ENCODE data around the gene SCRG1. TPM values are rescaled to one million over a fixed set of nuclear protein-coding genes. Genes with fewer than 3 reads are reported as not detected.

The SCRG1 gene
- polyA plus RNA-seq, 3 donors from 2014 or later = 0.04 TPM; not detected in 2

- H3K27me3 Mint-ChIP-seq (ENCODE audit: low read depth in 3 of 3) = peaks cover 3 to 13% (median 7%) of the 10 kb centered on the region in 3 donors
- H3K4me1 Mint-ChIP-seq = peaks cover 11% of the 10 kb centered on the region in 2 donors
- H3K27ac Mint-ChIP-seq = peak overlapping the region in 2 of 6 donors; percentile 30 to 50
- no peaks in the 10 kb centered on the region for H3K36me3 Mint-ChIP-seq
- DNase-seq = no peak
- H3K9me3 Mint-ChIP-seq = no peaks in the 10 kb centered on the region
- H3K4me3 Mint-ChIP-seq = no peak overlapping the region
Observed at GRCh38 chr4:173365359-173365996, 33.4 kb downstream of the SCRG1 start.

GRCh38 chr4:173362666-173363065 lies 36.2 kb downstream of the SCRG1 start:
- Mint-ChIP-seq H3K27ac (no peak overlapping the region), H3K36me3 (no peaks in the 10 kb centered on the region), H3K27me3 (ENCODE audit: low read depth in 3 of 3) (peaks cover 0 to 3% (median 2%) of the 10 kb centered on the region in 3 donors), H3K4me1 (peaks cover 7 to 9% of the 10 kb centered on the region in 2 donors), H3K4me3 (no peak overlapping the region), H3K9me3 (no peaks in the 10 kb centered on the region)
- DNase-seq = no peak

GRCh38 chr4:173360587-173361221 lies 38.2 kb downstream of the SCRG1 start:
- Mint-ChIP-seq H3K27ac (no peak overlapping the region), H3K4me3 (no peak overlapping the region), H3K36me3 (no peaks in the 10 kb centered on the region), H3K4me1 (peaks cover 7 to 8% of the 10 kb centered on the region in 2 donors), H3K27me3 (ENCODE audit: low read depth in 3 of 3) (peaks cover 0 to 3% (median 2%) of the 10 kb centered on the region in 3 donors), H3K9me3 (no peaks in the 10 kb centered on the region)
- DNase-seq = no peak

- Mint-ChIP-seq H3K36me3 (no peaks in the 10 kb centered on the region), H3K9me3 (no peaks in the 10 kb centered on the region), H3K4me3 (no peak overlapping the region), H3K27ac (no peak overlapping the region), H3K4me1 (peaks cover 5 to 7% of the 10 kb centered on the region in 2 donors), H3K27me3 (ENCODE audit: low read depth in 3 of 3) (peaks cover 0 to 2% (median 2%) of the 10 kb centered on the region in 3 donors)
- DNase-seq = no peak
Observed at GRCh38 chr4:173357939-173358338, 41.0 kb downstream of the SCRG1 start.

- no peak overlapping the region for H3K4me3 Mint-ChIP-seq
- no peak for DNase-seq
Observed at GRCh38 chr4:173347467-173347866, 51.4 kb downstream of the SCRG1 start.

GRCh38 chr4:173346074-173346473 lies 52.8 kb downstream of the SCRG1 start:
- Mint-ChIP-seq H3K4me1 (no peaks in the 10 kb centered on the region), H3K36me3 (no peaks in the 10 kb centered on the region), H3K27ac (no peak overlapping the region), H3K9me3 (no peaks in the 10 kb centered on the region), H3K4me3 (no peak overlapping the region), H3K27me3 (ENCODE audit: low read depth in 3 of 3) (peaks cover 0 to 2% (median 1%) of the 10 kb centered on the region in 3 donors)
- no peak for DNase-seq

More at GRCh38 chr4:173347467-173347866, 51.4 kb downstream of the SCRG1 start:
- no peaks in the 10 kb centered on the region for H3K4me1 Mint-ChIP-seq
- H3K27me3 Mint-ChIP-seq (ENCODE audit: low read depth in 3 of 3) = peaks cover 0 to 5% (median 1%) of the 10 kb centered on the region in 3 donors
- no peaks in the 10 kb centered on the region for H3K9me3 Mint-ChIP-seq
- H3K27ac Mint-ChIP-seq = no peak overlapping the region
- no peaks in the 10 kb centered on the region for H3K36me3 Mint-ChIP-seq

GRCh38 chr4:173345648-173346047 lies 53.3 kb downstream of the SCRG1 start:
- no peak overlapping the region for H3K4me3 Mint-ChIP-seq
- H3K27ac Mint-ChIP-seq = no peak overlapping the region
- H3K27me3 Mint-ChIP-seq (ENCODE audit: low read depth in 3 of 3) = peaks cover 0 to 2% (median 1%) of the 10 kb centered on the region in 3 donors
- H3K36me3 Mint-ChIP-seq = no peaks in the 10 kb centered on the region
- no peak for DNase-seq
- no peaks in the 10 kb centered on the region for H3K4me1 Mint-ChIP-seq
- H3K9me3 Mint-ChIP-seq = no peaks in the 10 kb centered on the region

GRCh38 chr4:173343832-173344397 lies 55.0 kb downstream of the SCRG1 start:
- no peaks in the 10 kb centered on the region for H3K9me3 Mint-ChIP-seq
- no peak overlapping the region for H3K27ac Mint-ChIP-seq
- no peaks in the 10 kb centered on the region for H3K4me1 Mint-ChIP-seq
- no peaks in the 10 kb centered on the region for H3K36me3 Mint-ChIP-seq
- H3K27me3 Mint-ChIP-seq (ENCODE audit: low read depth in 3 of 3) = peaks cover 0 to 2% (median 1%) of the 10 kb centered on the region in 3 donors
- H3K4me3 Mint-ChIP-seq = no peak overlapping the region
- DNase-seq = no peak

- Mint-ChIP-seq H3K9me3 (no peaks in the 10 kb centered on the region), H3K36me3 (peaks cover 0 to 6% (median 0%) of the 10 kb centered on the region in 3 donors), H3K27me3 (ENCODE audit: low read depth in 3 of 3) (peaks cover 12 to 19% (median 19%) of the 10 kb centered on the region in 3 donors), H3K4me1 (peaks cover 21 to 27% of the 10 kb centered on the region in 2 donors), H3K27ac (no peak overlapping the region), H3K4me3 (no peak overlapping the region)
- no peak for DNase-seq
Observed at GRCh38 chr4:173337463-173337862, 61.5 kb downstream of the SCRG1 start.

GRCh38 chr4:173334891-173335752 lies 63.8 kb downstream of the SCRG1 start:
- DNase-seq = no peak
- Mint-ChIP-seq H3K4me3 (peak overlapping the region; percentile 96 to 100 (median 99)), H3K27ac (peak overlapping the region; percentile 96 to 98 (median 97)), H3K27me3 (ENCODE audit: low read depth in 3 of 3) (peaks cover 14 to 19% (median 19%) of the 10 kb centered on the region in 3 donors), H3K4me1 (peaks cover 29 to 41% of the 10 kb centered on the region in 2 donors), H3K9me3 (no peaks in the 10 kb centered on the region), H3K36me3 (peaks cover 3 to 10% (median 8%) of the 10 kb centered on the region in 3 donors)

Other genes with a start within 250 kb of the SCRG1 start
- 1 to 10 TPM; 6.8 to 9.9 (median 6.9) TPM for gene GALNT7, start 230.3 kb downstream of the SCRG1 start, polyA plus RNA-seq
- gene HMGB2, start 64.8 kb downstream of the SCRG1 start, polyA plus RNA-seq = 100 to 1,000 TPM; 150 to 153 (median 152) TPM
- 1 to 10 TPM; 2.0 to 3.5 (median 3.5) TPM for gene SAP30, start 28.2 kb downstream of the SCRG1 start, polyA plus RNA-seq
- not detected for gene HAND2, start 131.1 kb upstream of the SCRG1 start, polyA plus RNA-seq

Measured in immature natural killer cell (primary cell).